Spleen (tissue), 11 donors: ENCODE results near the gene DEPDC5. TPM values are rescaled to one million over a fixed set of nuclear protein-coding genes. Genes with fewer than 3 reads are reported as not detected.

Source experiments
- DNase-seq: peaks from one replicate; pipeline ENCODE4 v3.0.0-alpha.2; 2020
- H3K27ac ChIP-seq, 8 donors: fragments of 200-600 bp; sonication (generic) in 7 of 8; 1 replicate in 4 of 8; 2 replicates in 4 of 8; pipeline versions ENCODE4 v1.5.0 to v1.8.0; 2016 to 2021; ENCODE audit warnings: inconsistent platforms in 4 of 8, mild to moderate bottlenecking in 4 of 8, moderate library complexity in 1 of 8
- H3K27me3 ChIP-seq, 7 donors: fragments of 200-600 bp; sonication (generic) in 6 of 7; replicated peaks in 1 of 7; 1 replicate in 4 of 7; 2 replicates in 3 of 7; pipeline versions ENCODE4 v1.5.0 to v1.8.0; 2016 to 2021; ENCODE audit warnings: inconsistent platforms in 3 of 7, mild to moderate bottlenecking in 1 of 7
- H3K36me3 ChIP-seq, 6 donors: fragments of 200-600 bp; sonication (generic) in 5 of 6; 1 replicate in 4 of 6; 2 replicates in 2 of 6; pipeline versions ENCODE4 v1.5.0 to v1.8.0; 2016 to 2021; ENCODE audit warnings: inconsistent platforms in 2 of 6
- H3K4me1 ChIP-seq, 6 donors: fragments of 200-600 bp; sonication (generic) in 5 of 6; 1 replicate in 3 of 6; 2 replicates in 3 of 6; pipeline versions ENCODE4 v1.5.0 to v1.8.0; 2016 to 2021; ENCODE audit warnings: inconsistent platforms in 3 of 6
- H3K4me3 ChIP-seq, 8 donors: fragments of 200-600 bp; sonication (generic) in 7 of 8; 1 replicate in 4 of 8; 2 replicates in 4 of 8; pipeline versions ENCODE4 v1.5.0 to v1.8.0; 2016 to 2021; ENCODE audit warnings: inconsistent platforms in 4 of 8, mild to moderate bottlenecking in 4 of 8, moderate library complexity in 2 of 8
- H3K9me3 ChIP-seq, 8 donors: fragments of 200-600 bp; sonication (generic) in 7 of 8; 1 replicate in 4 of 8; 2 replicates in 4 of 8; pipeline versions ENCODE4 v1.5.0 to v1.8.0; 2016 to 2021; ENCODE audit warnings: inconsistent platforms in 4 of 8
- POLR2A ChIP-seq, 3 donors: fragments of 450-650 bp; IDR thresholded peaks; one replicate each; pipeline ENCODE4 v1.5.1; 2017; ENCODE audit warnings: antibody characterized with exemption in 3 of 3, mild to moderate bottlenecking in 1 of 3
- POLR2AphosphoS5 ChIP-seq, 3 donors: sonication (generic); formaldehyde crosslinking; IDR thresholded peaks; one replicate each; pipeline ENCODE4 v1.5.1; 2017; ENCODE audit warnings: antibody characterized with exemption in 3 of 3
- WGBS, 5 donors: extraction: QIAGEN DNeasy Blood & Tissue Kit in 3 of 5; methylation state at CpG; one replicate each; pipeline versions ENCODE4 v1.1.5 to v1.1.7; 2013 to 2018; 5-methylcytosine and 5-hydroxymethylcytosine counted together
- intact Hi-C: fragments of 100-400 bp; cut with DNase I; formaldehyde crosslinking; loops from one replicate; pipeline ENCODE4 v1.15.0; 2023; ENCODE audit warnings: low total_unique reads
- polyA plus RNA-seq, 3 donors: library from polyadenylated mRNA; stranded (reverse); fragments of 200-250 nt; gene quantifications; one replicate each; pipeline ENCODE4 v1.2.1, GENCODE V29; 2013
- total RNA-seq, 7 donors: library from RNA; depleted of rRNA in 3 of 7; stranded (reverse); fragments of >200 nt in 3 of 7; fragmentation: NEBNext Ultra II Directional in 4 of 7; extraction: Animal tissue kit (Norgen Biotek cat#: 25700) in 4 of 7; gene quantifications; one replicate each; pipeline versions ENCODE4 v1.1.0 to v1.2.1, GENCODE V29; 2016 to 2021
- TF ChIP-seq, protein P1 (sequence below), 11 experiments: fragments of 200-600 bp in 7 of 11; fragments of 450-650 bp in 4 of 11; sonication (generic) in 4 of 11; IDR thresholded peaks in 8 of 11; conservative IDR thresholded peaks in 3 of 11; 1 replicate in 7 of 11; 2 replicates in 4 of 11; pipeline versions ENCODE4 v1.4.0 to v1.8.0; 2016 to 2021; ENCODE audit warnings: antibody characterized with exemption in 11 of 11, inconsistent platforms in 4 of 11, mild to moderate bottlenecking in 1 of 11
- donor health status: healthy with polysubstance abuse.
- donor health status: DM: no; HTN: no; CAD: no; lungs with moderate emphysema.
- donor health status: DM: no; HTN: no; CAD: no.
- donor health status: Bipolar disorder and iron deficiency.
- donor health status: healthy.
- donor health status: DM: no; HTN: no; CAD: no.
- donor health status: DM: yes; HTN: yes; CAD: no.

Gene DEPDC5
- total and polyA plus RNA-seq, 10 donors, result 9.6 to 64.6 (median 44.3) TPM

DNA sequence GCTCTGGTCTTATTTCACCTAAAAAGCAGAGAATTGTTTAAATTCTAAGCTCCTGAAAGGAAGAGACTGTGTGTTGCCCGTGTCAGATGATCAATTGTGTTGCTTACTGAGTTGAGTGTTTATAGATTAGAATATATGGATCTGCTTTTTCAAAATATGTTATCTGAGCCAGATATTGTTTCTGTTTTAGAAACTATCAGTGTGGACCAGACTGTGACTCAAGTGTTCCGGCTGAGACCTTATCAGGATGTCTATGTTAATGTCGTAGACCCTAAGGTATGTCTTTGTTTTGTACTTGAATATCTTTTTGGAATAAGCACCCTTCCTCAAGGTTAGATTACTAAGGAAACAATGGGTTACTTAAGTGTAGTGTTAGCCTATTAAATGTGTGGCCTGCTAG is 11.0 kb downstream of the DEPDC5 start:
- intact Hi-C loops, result no loop called here
- TF ChIP-seq POLR2AphosphoS5 (IDR thresholded peaks at IDR 0.05), result no peak
- TF ChIP-seq POLR2A (IDR thresholded peaks at IDR 0.05), result no peak
- TF ChIP-seq, protein P1, sequence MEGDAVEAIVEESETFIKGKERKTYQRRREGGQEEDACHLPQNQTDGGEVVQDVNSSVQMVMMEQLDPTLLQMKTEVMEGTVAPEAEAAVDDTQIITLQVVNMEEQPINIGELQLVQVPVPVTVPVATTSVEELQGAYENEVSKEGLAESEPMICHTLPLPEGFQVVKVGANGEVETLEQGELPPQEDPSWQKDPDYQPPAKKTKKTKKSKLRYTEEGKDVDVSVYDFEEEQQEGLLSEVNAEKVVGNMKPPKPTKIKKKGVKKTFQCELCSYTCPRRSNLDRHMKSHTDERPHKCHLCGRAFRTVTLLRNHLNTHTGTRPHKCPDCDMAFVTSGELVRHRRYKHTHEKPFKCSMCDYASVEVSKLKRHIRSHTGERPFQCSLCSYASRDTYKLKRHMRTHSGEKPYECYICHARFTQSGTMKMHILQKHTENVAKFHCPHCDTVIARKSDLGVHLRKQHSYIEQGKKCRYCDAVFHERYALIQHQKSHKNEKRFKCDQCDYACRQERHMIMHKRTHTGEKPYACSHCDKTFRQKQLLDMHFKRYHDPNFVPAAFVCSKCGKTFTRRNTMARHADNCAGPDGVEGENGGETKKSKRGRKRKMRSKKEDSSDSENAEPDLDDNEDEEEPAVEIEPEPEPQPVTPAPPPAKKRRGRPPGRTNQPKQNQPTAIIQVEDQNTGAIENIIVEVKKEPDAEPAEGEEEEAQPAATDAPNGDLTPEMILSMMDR (IDR thresholded peaks at IDR 0.05 in 8 of 11, conservative IDR thresholded peaks at IDR 0.05 in 3 of 11), result no peak
- Histone ChIP-seq H3K4me1 (no peaks in the 10 kb centered on the region), H3K27ac (no peak overlapping the region), H3K36me3 (peaks cover 0 to 100% (median 85%) of the 10 kb centered on the region in 6 donors), H3K27me3 (no peaks in the 10 kb centered on the region), H3K9me3 (no peaks in the 10 kb centered on the region), H3K4me3 (no peak overlapping the region)
- WGBS, 5 donors, result 96 to 99% (median 98%) methylated on average over 3 of the region's 3 CpGs
- DNase-seq, result no peak

DNA sequence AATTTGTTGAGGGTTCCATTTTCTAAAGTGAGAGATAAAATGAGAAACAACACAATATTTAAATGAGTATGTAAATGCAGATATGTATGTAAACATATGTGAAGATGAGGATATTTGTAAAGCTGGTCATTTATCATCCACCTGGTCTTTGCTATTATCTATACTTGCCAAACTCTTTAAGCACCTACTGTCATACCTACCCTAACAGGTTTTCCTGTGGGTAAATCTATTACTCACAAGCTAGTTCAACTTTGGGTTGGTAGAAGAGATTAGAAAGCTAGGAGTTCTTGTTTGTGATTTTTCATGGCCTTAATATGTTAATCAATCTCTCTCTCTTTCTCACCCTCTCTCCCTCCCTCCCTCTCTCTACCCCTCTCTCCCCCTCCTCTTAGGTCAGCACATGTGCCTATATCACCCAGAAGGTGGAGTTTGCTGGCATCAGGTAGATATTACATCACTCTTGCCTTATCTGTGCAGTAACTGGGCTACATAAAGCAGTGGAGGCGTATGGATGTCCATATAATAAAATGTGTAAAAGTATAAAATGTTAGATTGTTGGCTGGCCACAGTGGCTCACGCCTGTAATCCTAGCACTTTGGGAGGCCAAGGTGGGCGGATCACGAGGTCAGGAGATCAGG is 14.7 kb downstream of the DEPDC5 start:
- Histone ChIP-seq H3K27me3 (no peaks in the 10 kb centered on the region), H3K4me3 (no peak overlapping the region), H3K9me3 (no peaks in the 10 kb centered on the region), H3K4me1 (no peaks in the 10 kb centered on the region), H3K27ac (no peak overlapping the region), H3K36me3 (peaks cover 0 to 100% (median 87%) of the 10 kb centered on the region in 6 donors)
- intact Hi-C loops, result no loop called here
- no peak for DNase-seq
- WGBS, 5 donors, result 88 to 96% (median 94%) methylated on average over 4 of the region's 4 CpGs
- TF ChIP-seq, protein P1 (IDR thresholded peaks at IDR 0.05 in 8 of 11, conservative IDR thresholded peaks at IDR 0.05 in 3 of 11), result no peak
- TF ChIP-seq POLR2A (IDR thresholded peaks at IDR 0.05) (no peak), POLR2AphosphoS5 (IDR thresholded peaks at IDR 0.05) (no peak)

DNA sequence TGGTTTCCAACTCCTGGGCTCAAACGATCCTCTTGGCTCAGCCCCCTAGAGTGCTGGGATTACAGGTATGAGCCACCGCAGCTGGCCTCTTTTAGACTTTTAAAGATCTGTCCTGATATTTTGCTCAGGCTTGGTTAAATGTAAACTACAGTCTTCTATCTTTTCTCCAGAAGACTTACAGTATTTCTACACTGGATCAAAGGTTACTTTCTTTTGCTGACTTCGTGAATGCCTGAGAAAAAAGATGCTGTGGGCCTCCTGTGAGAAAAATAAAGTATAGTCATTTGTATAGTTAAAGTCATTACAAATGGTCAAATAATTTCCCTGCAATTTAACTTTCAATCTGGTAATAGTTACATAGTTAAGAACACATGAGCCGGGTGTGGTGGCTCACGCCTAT is 19.6 kb downstream of the DEPDC5 start:
- Histone ChIP-seq H3K4me3 (no peak overlapping the region), H3K27ac (no peak overlapping the region), H3K9me3 (no peaks in the 10 kb centered on the region), H3K4me1 (no peaks in the 10 kb centered on the region), H3K36me3 (peaks cover 0 to 100% (median 74%) of the 10 kb centered on the region in 6 donors), H3K27me3 (no peaks in the 10 kb centered on the region)
- 91 to 96% (median 93%) methylated on average over 5 of the region's 5 CpGs for WGBS, 5 donors
- intact Hi-C loops, result no loop called here
- TF ChIP-seq POLR2AphosphoS5 (IDR thresholded peaks at IDR 0.05), result no peak
- no peak for TF ChIP-seq POLR2A (IDR thresholded peaks at IDR 0.05)
- TF ChIP-seq, protein P1 (IDR thresholded peaks at IDR 0.05 in 8 of 11, conservative IDR thresholded peaks at IDR 0.05 in 3 of 11), result no peak
- DNase-seq, result no peak

DNA sequence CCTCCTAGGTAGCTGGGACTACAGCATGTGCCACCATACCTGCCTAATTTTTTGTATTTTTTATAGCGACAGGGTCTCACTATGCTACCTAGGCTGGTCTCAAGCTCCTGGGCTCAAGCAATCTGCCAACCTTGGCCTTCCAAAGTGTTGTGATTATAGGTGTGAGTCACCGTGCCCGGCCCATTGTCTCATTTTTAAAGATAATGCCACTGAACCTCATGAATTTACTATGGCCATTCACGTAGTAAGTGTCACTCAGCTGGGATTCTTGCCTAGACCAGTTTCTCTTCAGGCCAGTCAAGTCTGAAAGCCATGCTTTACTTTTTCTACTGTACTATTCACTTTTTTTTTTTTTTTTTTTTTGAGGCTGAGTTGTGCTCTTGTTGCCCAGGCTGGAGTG is 22.4 kb downstream of the DEPDC5 start:
- Histone ChIP-seq H3K36me3 (peaks cover 0 to 100% (median 73%) of the 10 kb centered on the region in 6 donors), H3K9me3 (no peaks in the 10 kb centered on the region), H3K4me3 (no peak overlapping the region), H3K27ac (no peak overlapping the region), H3K4me1 (no peaks in the 10 kb centered on the region), H3K27me3 (no peaks in the 10 kb centered on the region)
- TF ChIP-seq POLR2A (IDR thresholded peaks at IDR 0.05) (no peak), POLR2AphosphoS5 (IDR thresholded peaks at IDR 0.05) (no peak)
- TF ChIP-seq, protein P1 (IDR thresholded peaks at IDR 0.05 in 8 of 11, conservative IDR thresholded peaks at IDR 0.05 in 3 of 11), result no peak
- WGBS, 5 donors, result 90 to 95% (median 94%) methylated on average over 4 of the region's 4 CpGs
- no peak for DNase-seq
- intact Hi-C loops, result no loop called here
